Measurements from ENCODE around the gene ALPK1.
"Not testable (repeated sequence)": the region's sequence is repeated elsewhere in the genome, so short reads cannot be mapped to it uniquely, and the experiment has no call there.

The ALPK1 gene

DNA sequence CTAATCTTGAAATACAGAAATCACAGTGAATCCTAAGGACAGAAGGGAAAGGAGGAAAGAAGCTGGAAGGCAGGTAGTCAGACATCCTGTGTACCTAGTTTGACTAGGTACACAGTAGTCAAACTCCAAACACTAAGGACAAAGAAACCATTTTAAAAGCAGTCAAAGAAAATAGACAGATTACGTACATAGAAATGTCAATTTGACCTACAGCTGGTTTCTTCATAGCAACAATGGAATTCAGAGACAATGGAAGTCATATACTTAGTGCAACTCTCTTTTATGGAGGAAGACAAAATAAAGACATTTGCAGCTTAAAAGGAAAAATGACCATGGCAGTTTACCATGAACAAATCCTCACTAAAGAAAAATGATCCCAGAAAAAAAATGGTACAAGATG is 139.8 kb downstream of the ALPK1 start:
- H3F3A ChIP-seq (ENCODE audit: insufficient read depth, low read length) = no peaks in the 10 kb centered on the region
- no peak overlapping the region for H3K27ac ChIP-seq (ENCODE audit: low read length)
- H3K9me2 ChIP-seq (replicated peaks; ENCODE audit: insufficient read depth, low read length) = no peaks in the 10 kb centered on the region
- no peak overlapping the region for H3K9ac ChIP-seq (ENCODE audit: low read length)
- no peaks in the 10 kb centered on the region for H3K9me3 ChIP-seq (replicated peaks; ENCODE audit: insufficient read depth, low read length)
- H3K4me2 ChIP-seq (ENCODE audit: low read depth, low read length) = no peak overlapping the region
- TF ChIP-seq EZH2 (optimal IDR thresholded peaks at IDR 0.05; ENCODE audit: low read depth, low read length) (no peak), EZH2phosphoT487 (IDR thresholded peaks at IDR 0.05; ENCODE audit: low read length) (no peak)
- TF ChIP-seq, protein P1, sequence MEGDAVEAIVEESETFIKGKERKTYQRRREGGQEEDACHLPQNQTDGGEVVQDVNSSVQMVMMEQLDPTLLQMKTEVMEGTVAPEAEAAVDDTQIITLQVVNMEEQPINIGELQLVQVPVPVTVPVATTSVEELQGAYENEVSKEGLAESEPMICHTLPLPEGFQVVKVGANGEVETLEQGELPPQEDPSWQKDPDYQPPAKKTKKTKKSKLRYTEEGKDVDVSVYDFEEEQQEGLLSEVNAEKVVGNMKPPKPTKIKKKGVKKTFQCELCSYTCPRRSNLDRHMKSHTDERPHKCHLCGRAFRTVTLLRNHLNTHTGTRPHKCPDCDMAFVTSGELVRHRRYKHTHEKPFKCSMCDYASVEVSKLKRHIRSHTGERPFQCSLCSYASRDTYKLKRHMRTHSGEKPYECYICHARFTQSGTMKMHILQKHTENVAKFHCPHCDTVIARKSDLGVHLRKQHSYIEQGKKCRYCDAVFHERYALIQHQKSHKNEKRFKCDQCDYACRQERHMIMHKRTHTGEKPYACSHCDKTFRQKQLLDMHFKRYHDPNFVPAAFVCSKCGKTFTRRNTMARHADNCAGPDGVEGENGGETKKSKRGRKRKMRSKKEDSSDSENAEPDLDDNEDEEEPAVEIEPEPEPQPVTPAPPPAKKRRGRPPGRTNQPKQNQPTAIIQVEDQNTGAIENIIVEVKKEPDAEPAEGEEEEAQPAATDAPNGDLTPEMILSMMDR (IDR thresholded peaks at IDR 0.05; ENCODE audit: low read length) = no peak
- no peaks in the 10 kb centered on the region for H4K20me1 ChIP-seq (ENCODE audit: insufficient read depth, low read length)
- H3K27me3 ChIP-seq (replicated peaks; ENCODE audit: insufficient read depth, low read length) = no peaks in the 10 kb centered on the region
- no peak for DNase-seq
- H3K4me3 ChIP-seq (ENCODE audit: low read length) = no peak overlapping the region
- no peak overlapping the region for H2AFZ ChIP-seq (ENCODE audit: low read length)
- no peaks in the 10 kb centered on the region for H3K4me1 ChIP-seq (ENCODE audit: low read length)
- H3K36me3 ChIP-seq (replicated peaks; ENCODE audit: insufficient read depth, low read length) = no peaks in the 10 kb centered on the region
- no peaks in the 10 kb centered on the region for H3K79me2 ChIP-seq (ENCODE audit: low read length)

DNA sequence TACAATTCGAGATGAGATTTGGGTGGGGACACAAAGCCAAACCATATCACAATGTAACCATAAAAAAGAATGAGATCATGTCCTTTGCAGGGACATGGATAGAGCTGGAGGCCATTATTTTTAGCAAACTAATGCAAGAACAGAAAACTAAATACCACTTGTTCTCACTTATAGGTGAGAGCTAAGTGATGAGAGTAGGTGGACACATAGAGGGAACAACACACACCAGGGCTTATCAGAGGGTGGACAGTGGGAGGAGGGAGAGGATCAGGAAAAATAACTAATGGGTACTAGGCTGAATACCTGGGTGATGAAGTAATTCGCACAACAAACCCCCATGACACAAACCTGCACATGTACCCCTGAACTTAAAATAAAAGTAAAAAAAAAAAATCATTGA is 145.1 kb downstream of the ALPK1 start:
- not testable (repeated sequence) for H3K36me3 ChIP-seq (replicated peaks; ENCODE audit: insufficient read depth, low read length); H3F3A ChIP-seq (ENCODE audit: insufficient read depth, low read length); H4K20me1 ChIP-seq (ENCODE audit: insufficient read depth, low read length); DNase-seq; H3K27me3 ChIP-seq (replicated peaks; ENCODE audit: insufficient read depth, low read length); H3K9me2 ChIP-seq (replicated peaks; ENCODE audit: insufficient read depth, low read length); H3K4me2 ChIP-seq (ENCODE audit: low read depth, low read length); H3K9ac ChIP-seq (ENCODE audit: low read length); H3K79me2 ChIP-seq (ENCODE audit: low read length); H3K27ac ChIP-seq (ENCODE audit: low read length); H3K4me3 ChIP-seq (ENCODE audit: low read length); H3K9me3 ChIP-seq (replicated peaks; ENCODE audit: insufficient read depth, low read length); H2AFZ ChIP-seq (ENCODE audit: low read length); H3K4me1 ChIP-seq (ENCODE audit: low read length)

DNA sequence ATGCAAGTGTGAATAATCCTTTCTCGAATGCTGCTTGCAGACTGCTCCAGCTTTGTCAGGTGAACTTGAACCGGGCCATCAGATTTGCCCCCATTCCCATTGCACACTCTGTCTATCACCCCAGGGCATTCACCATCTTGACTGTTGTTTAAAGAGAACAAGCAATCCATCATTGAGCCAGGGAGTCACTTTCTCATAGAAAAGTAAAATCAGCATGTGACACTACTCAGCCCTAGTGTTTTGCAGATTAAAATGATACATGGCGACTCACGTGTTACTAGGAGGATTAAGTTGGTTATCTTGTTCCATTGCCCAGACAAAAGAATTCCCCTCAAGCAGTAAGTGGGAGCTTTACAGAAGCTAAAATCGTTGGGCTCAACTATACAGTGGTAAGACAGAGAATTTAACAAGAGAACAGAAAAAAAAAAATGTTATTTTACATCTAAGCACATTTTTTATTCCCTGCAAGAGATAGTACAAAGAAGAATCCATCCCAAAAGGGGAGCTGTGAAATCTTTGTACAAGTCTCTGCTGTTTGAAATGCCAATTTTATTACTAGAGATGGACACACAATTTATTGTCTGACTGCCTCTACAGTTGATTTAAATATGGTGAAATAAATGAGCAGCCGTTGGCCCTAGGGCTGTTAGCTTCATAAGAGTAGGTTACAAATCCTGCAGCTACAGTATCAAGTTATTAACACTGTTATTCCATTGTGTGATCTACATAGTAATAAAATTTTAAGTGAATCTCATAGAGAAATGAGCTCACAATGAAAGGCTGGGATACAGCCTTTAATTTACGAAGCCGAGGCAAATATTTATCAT is 151.3 kb downstream of the ALPK1 start:
- no peaks in the 10 kb centered on the region for H3F3A ChIP-seq (ENCODE audit: insufficient read depth, low read length)
- no peaks in the 10 kb centered on the region for H3K9me3 ChIP-seq (replicated peaks; ENCODE audit: insufficient read depth, low read length)
- DNase-seq = no peak
- H3K27me3 ChIP-seq (replicated peaks; ENCODE audit: insufficient read depth, low read length) = no peaks in the 10 kb centered on the region
- H3K9ac ChIP-seq (ENCODE audit: low read length) = no peak overlapping the region
- no peaks in the 10 kb centered on the region for H3K4me1 ChIP-seq (ENCODE audit: low read length)
- no peaks in the 10 kb centered on the region for H4K20me1 ChIP-seq (ENCODE audit: insufficient read depth, low read length)
- H3K79me2 ChIP-seq (ENCODE audit: low read length) = no peaks in the 10 kb centered on the region
- H3K9me2 ChIP-seq (replicated peaks; ENCODE audit: insufficient read depth, low read length) = no peaks in the 10 kb centered on the region
- no peak overlapping the region for H2AFZ ChIP-seq (ENCODE audit: low read length)
- no peak overlapping the region for H3K4me3 ChIP-seq (ENCODE audit: low read length)
- TF ChIP-seq, protein P1 (IDR thresholded peaks at IDR 0.05; ENCODE audit: low read length) = no peak
- TF ChIP-seq EZH2 (optimal IDR thresholded peaks at IDR 0.05; ENCODE audit: low read depth, low read length) (no peak), EZH2phosphoT487 (IDR thresholded peaks at IDR 0.05; ENCODE audit: low read length) (no peak)
- no peak overlapping the region for H3K27ac ChIP-seq (ENCODE audit: low read length)
- H3K4me2 ChIP-seq (ENCODE audit: low read depth, low read length) = no peak overlapping the region
- H3K36me3 ChIP-seq (replicated peaks; ENCODE audit: insufficient read depth, low read length) = no peaks in the 10 kb centered on the region

DNA sequence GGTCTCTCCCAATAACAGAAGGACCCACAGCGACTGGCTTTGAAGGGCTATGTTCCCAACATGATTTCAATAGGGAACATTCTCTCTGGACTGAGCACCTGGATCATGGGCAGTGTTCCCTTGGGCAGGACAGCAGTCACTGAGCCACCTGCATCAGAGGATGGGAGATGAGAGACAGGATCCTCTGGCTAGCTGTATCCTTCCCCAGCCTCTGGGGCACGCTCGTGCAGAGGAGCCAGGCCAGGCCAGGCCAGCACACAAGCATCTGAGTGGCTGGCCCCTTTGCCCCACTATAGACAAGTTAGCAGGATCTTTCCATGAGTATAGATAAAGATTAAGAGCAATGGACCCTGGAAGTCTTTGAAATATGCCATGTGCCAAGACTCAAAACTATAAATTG is 152.5 kb downstream of the ALPK1 start:
- no peaks in the 10 kb centered on the region for H3K36me3 ChIP-seq (replicated peaks; ENCODE audit: insufficient read depth, low read length)
- no peak overlapping the region for H3K4me2 ChIP-seq (ENCODE audit: low read depth, low read length)
- H2AFZ ChIP-seq (ENCODE audit: low read length) = no peak overlapping the region
- H3K9me3 ChIP-seq (replicated peaks; ENCODE audit: insufficient read depth, low read length) = no peaks in the 10 kb centered on the region
- H3K79me2 ChIP-seq (ENCODE audit: low read length) = no peaks in the 10 kb centered on the region
- H3K27me3 ChIP-seq (replicated peaks; ENCODE audit: insufficient read depth, low read length) = no peaks in the 10 kb centered on the region
- H3K27ac ChIP-seq (ENCODE audit: low read length) = no peak overlapping the region
- no peaks in the 10 kb centered on the region for H3F3A ChIP-seq (ENCODE audit: insufficient read depth, low read length)
- DNase-seq = no peak
- TF ChIP-seq, protein P1 (IDR thresholded peaks at IDR 0.05; ENCODE audit: low read length) = no peak
- TF ChIP-seq EZH2phosphoT487 (IDR thresholded peaks at IDR 0.05; ENCODE audit: low read length) (no peak), EZH2 (optimal IDR thresholded peaks at IDR 0.05; ENCODE audit: low read depth, low read length) (no peak)
- H3K9me2 ChIP-seq (replicated peaks; ENCODE audit: insufficient read depth, low read length) = no peaks in the 10 kb centered on the region
- H4K20me1 ChIP-seq (ENCODE audit: insufficient read depth, low read length) = no peaks in the 10 kb centered on the region
- H3K9ac ChIP-seq (ENCODE audit: low read length) = no peak overlapping the region
- H3K4me3 ChIP-seq (ENCODE audit: low read length) = no peak overlapping the region
- H3K4me1 ChIP-seq (ENCODE audit: low read length) = no peaks in the 10 kb centered on the region
